Activated naive CD4-positive, alpha-beta T cell treated with anti-CD3 and anti-CD28 coated beads, Interleukin-2, amount 50 U/mL, for 24 hours (primary cell): ENCODE measurements around the gene RPUSD3.

Experiments
- H3K27ac Mint-ChIP-seq: one replicate; pipeline ENCODE4 v1.8.0; 2021; ENCODE audit warnings: mild to moderate bottlenecking, mixed read lengths
- H3K27me3 Mint-ChIP-seq: one replicate; pipeline ENCODE4 v1.8.0; 2021; ENCODE audit warnings: mixed read lengths
- H3K36me3 Mint-ChIP-seq: one replicate; pipeline ENCODE4 v1.8.0; 2021; ENCODE audit warnings: mixed read lengths
- H3K4me1 Mint-ChIP-seq: one replicate; pipeline ENCODE4 v1.8.0; 2021; ENCODE audit warnings: mixed read lengths
- H3K4me3 Mint-ChIP-seq: one replicate; pipeline ENCODE4 v1.8.0; 2021; ENCODE audit warnings: mild to moderate bottlenecking, mixed read lengths
- H3K9me3 Mint-ChIP-seq: one replicate; pipeline ENCODE4 v1.8.0; 2021; ENCODE audit warnings: mixed read lengths

The RPUSD3 gene

GRCh38 chr3:9826815-9827573 is 16.8 kb downstream of the RPUSD3 start:
- Mint-ChIP-seq H3K36me3 (peaks cover 2% of the 10 kb centered on the region), H3K9me3 (no peaks in the 10 kb centered on the region), H3K27me3 (no peaks in the 10 kb centered on the region), H3K27ac (peak overlapping the region; percentile 55), H3K4me3 (no peak overlapping the region), H3K4me1 (peaks cover 8% of the 10 kb centered on the region)

- no peaks in the 10 kb centered on the region for H3K9me3 Mint-ChIP-seq
- no peaks in the 10 kb centered on the region for H3K4me1 Mint-ChIP-seq
- H3K27ac Mint-ChIP-seq = no peak overlapping the region
- no peak overlapping the region for H3K4me3 Mint-ChIP-seq
- H3K27me3 Mint-ChIP-seq = no peaks in the 10 kb centered on the region
- H3K36me3 Mint-ChIP-seq = no peaks in the 10 kb centered on the region
These were observed 18.3 kb downstream of the RPUSD3 start for GRCh38 chr3:9825451-9826040.

- no peak overlapping the region for H3K27ac Mint-ChIP-seq
- no peaks in the 10 kb centered on the region for H3K9me3 Mint-ChIP-seq
These were observed 22.9 kb downstream of the RPUSD3 start for GRCh38 chr3:9820946-9821345.

GRCh38 chr3:9820543-9820942 is 23.3 kb downstream of the RPUSD3 start:
- Mint-ChIP-seq H3K27me3 (no peaks in the 10 kb centered on the region), H3K9me3 (no peaks in the 10 kb centered on the region)

More at GRCh38 chr3:9820946-9821345, 22.9 kb downstream of the RPUSD3 start:
- Mint-ChIP-seq H3K36me3 (no peaks in the 10 kb centered on the region), H3K27me3 (no peaks in the 10 kb centered on the region), H3K4me3 (no peak overlapping the region), H3K4me1 (no peaks in the 10 kb centered on the region)

GRCh38 chr3:9818666-9819335 is 25.0 kb downstream of the RPUSD3 start:
- Mint-ChIP-seq H3K27ac (no peak overlapping the region), H3K36me3 (no peaks in the 10 kb centered on the region), H3K4me3 (no peak overlapping the region), H3K27me3 (no peaks in the 10 kb centered on the region), H3K9me3 (no peaks in the 10 kb centered on the region), H3K4me1 (no peaks in the 10 kb centered on the region)

More at GRCh38 chr3:9820543-9820942, 23.3 kb downstream of the RPUSD3 start:
- Mint-ChIP-seq H3K36me3 (no peaks in the 10 kb centered on the region), H3K4me3 (no peak overlapping the region), H3K27ac (no peak overlapping the region), H3K4me1 (no peaks in the 10 kb centered on the region)

GRCh38 chr3:9817436-9817835 is 26.4 kb downstream of the RPUSD3 start:
- no peaks in the 10 kb centered on the region for H3K36me3 Mint-ChIP-seq
- H3K27me3 Mint-ChIP-seq = no peaks in the 10 kb centered on the region
- no peaks in the 10 kb centered on the region for H3K4me1 Mint-ChIP-seq
- H3K4me3 Mint-ChIP-seq = no peak overlapping the region
- no peaks in the 10 kb centered on the region for H3K9me3 Mint-ChIP-seq
- no peak overlapping the region for H3K27ac Mint-ChIP-seq

GRCh38 chr3:9815986-9816385 is 27.8 kb downstream of the RPUSD3 start:
- Mint-ChIP-seq H3K27ac (no peak overlapping the region), H3K4me3 (no peak overlapping the region), H3K9me3 (no peaks in the 10 kb centered on the region), H3K27me3 (no peaks in the 10 kb centered on the region), H3K36me3 (no peaks in the 10 kb centered on the region), H3K4me1 (peaks cover 9% of the 10 kb centered on the region)

GRCh38 chr3:9812870-9813483 is 30.8 kb downstream of the RPUSD3 start:
- H3K4me3 Mint-ChIP-seq = no peak overlapping the region
- peaks cover 32% of the 10 kb centered on the region for H3K4me1 Mint-ChIP-seq
- H3K9me3 Mint-ChIP-seq = no peaks in the 10 kb centered on the region
- no peak overlapping the region for H3K27ac Mint-ChIP-seq
- no peaks in the 10 kb centered on the region for H3K27me3 Mint-ChIP-seq
- peaks cover 3% of the 10 kb centered on the region for H3K36me3 Mint-ChIP-seq

- H3K4me3 Mint-ChIP-seq = peak overlapping the region; percentile 69
- H3K27me3 Mint-ChIP-seq = no peaks in the 10 kb centered on the region
- H3K9me3 Mint-ChIP-seq = no peaks in the 10 kb centered on the region
- peaks cover 3% of the 10 kb centered on the region for H3K36me3 Mint-ChIP-seq
- peaks cover 38% of the 10 kb centered on the region for H3K4me1 Mint-ChIP-seq
- peak overlapping the region; percentile 60 for H3K27ac Mint-ChIP-seq
These were observed 33.0 kb downstream of the RPUSD3 start for GRCh38 chr3:9810846-9811245.

- no peaks in the 10 kb centered on the region for H3K27me3 Mint-ChIP-seq
- H3K36me3 Mint-ChIP-seq = peaks cover 3% of the 10 kb centered on the region
- peak overlapping the region; percentile 69 for H3K4me3 Mint-ChIP-seq
- peaks cover 38% of the 10 kb centered on the region for H3K4me1 Mint-ChIP-seq
- no peak overlapping the region for H3K27ac Mint-ChIP-seq
- no peaks in the 10 kb centered on the region for H3K9me3 Mint-ChIP-seq
These were observed 33.4 kb downstream of the RPUSD3 start for GRCh38 chr3:9810433-9810770.

- peak within 1 kb of the TSS; percentile 95 for H3K27ac Mint-ChIP-seq
- no peaks in the 10 kb centered on the region for H3K27me3 Mint-ChIP-seq
- peaks cover 3% of the 10 kb centered on the region for H3K36me3 Mint-ChIP-seq
- peak within 1 kb of the TSS; percentile 92 for H3K4me3 Mint-ChIP-seq
- H3K4me1 Mint-ChIP-seq = peaks cover 38% of the 10 kb centered on the region
- H3K9me3 Mint-ChIP-seq = no peaks in the 10 kb centered on the region
These were observed 34.0 kb downstream of the RPUSD3 start, which contains the start of gene TTLL3 for GRCh38 chr3:9809615-9810432. TSS of gene TTLL3 (plus strand) at chr3:9810262. CDS start at chr3:9810662, 400 bp downstream.

- peak overlapping the region; percentile 92 for H3K4me3 Mint-ChIP-seq
- H3K36me3 Mint-ChIP-seq = peaks cover 6% of the 10 kb centered on the region
- peaks cover 38% of the 10 kb centered on the region for H3K4me1 Mint-ChIP-seq
- peak overlapping the region; percentile 95 for H3K27ac Mint-ChIP-seq
- H3K27me3 Mint-ChIP-seq = no peaks in the 10 kb centered on the region
- H3K9me3 Mint-ChIP-seq = no peaks in the 10 kb centered on the region
These were observed 34.6 kb downstream of the RPUSD3 start for GRCh38 chr3:9809239-9809614.

GRCh38 chr3:9808345-9809037 is 35.3 kb downstream of the RPUSD3 start:
- Mint-ChIP-seq H3K4me1 (peaks cover 40% of the 10 kb centered on the region), H3K36me3 (peaks cover 8% of the 10 kb centered on the region)

GRCh38 chr3:9807981-9808344 is 35.8 kb downstream of the RPUSD3 start:
- Mint-ChIP-seq H3K9me3 (no peaks in the 10 kb centered on the region), H3K27ac (peak overlapping the region; percentile 86), H3K4me3 (no peak overlapping the region), H3K4me1 (peaks cover 45% of the 10 kb centered on the region), H3K36me3 (peaks cover 8% of the 10 kb centered on the region), H3K27me3 (no peaks in the 10 kb centered on the region)

More at GRCh38 chr3:9808345-9809037, 35.3 kb downstream of the RPUSD3 start:
- H3K9me3 Mint-ChIP-seq = no peaks in the 10 kb centered on the region
- peak overlapping the region; percentile 86 for H3K27ac Mint-ChIP-seq
- peak overlapping the region; percentile 92 for H3K4me3 Mint-ChIP-seq
- H3K27me3 Mint-ChIP-seq = no peaks in the 10 kb centered on the region
